ENCODE results near the gene WDR27. TPM values are rescaled to one million over a fixed set of nuclear protein-coding genes. Genes with fewer than 3 reads are reported as not detected.
A peak's percentile ranks its signal among the peaks of the same experiment; 100 is the strongest.
"Not testable (repeated sequence)": the region's sequence is repeated elsewhere in the genome, so short reads cannot be mapped to it uniquely, and the experiment has no call there.

WDR27 gene
- total RNA-seq, 1 donor = 18.1 TPM

GRCh38 chr6:169646906-169647567, 54.8 kb downstream of the WDR27 start:
- DNase-seq (ENCODE audit: low read depth) = no peak
- no peak overlapping the region for H3K4me3 ChIP-seq (ENCODE audit: low read depth, low read length)
- TF ChIP-seq, protein P1, sequence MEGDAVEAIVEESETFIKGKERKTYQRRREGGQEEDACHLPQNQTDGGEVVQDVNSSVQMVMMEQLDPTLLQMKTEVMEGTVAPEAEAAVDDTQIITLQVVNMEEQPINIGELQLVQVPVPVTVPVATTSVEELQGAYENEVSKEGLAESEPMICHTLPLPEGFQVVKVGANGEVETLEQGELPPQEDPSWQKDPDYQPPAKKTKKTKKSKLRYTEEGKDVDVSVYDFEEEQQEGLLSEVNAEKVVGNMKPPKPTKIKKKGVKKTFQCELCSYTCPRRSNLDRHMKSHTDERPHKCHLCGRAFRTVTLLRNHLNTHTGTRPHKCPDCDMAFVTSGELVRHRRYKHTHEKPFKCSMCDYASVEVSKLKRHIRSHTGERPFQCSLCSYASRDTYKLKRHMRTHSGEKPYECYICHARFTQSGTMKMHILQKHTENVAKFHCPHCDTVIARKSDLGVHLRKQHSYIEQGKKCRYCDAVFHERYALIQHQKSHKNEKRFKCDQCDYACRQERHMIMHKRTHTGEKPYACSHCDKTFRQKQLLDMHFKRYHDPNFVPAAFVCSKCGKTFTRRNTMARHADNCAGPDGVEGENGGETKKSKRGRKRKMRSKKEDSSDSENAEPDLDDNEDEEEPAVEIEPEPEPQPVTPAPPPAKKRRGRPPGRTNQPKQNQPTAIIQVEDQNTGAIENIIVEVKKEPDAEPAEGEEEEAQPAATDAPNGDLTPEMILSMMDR (IDR thresholded peaks at IDR 0.05; ENCODE audit: insufficient read depth, low read depth, low read length) = no peak

DNA sequence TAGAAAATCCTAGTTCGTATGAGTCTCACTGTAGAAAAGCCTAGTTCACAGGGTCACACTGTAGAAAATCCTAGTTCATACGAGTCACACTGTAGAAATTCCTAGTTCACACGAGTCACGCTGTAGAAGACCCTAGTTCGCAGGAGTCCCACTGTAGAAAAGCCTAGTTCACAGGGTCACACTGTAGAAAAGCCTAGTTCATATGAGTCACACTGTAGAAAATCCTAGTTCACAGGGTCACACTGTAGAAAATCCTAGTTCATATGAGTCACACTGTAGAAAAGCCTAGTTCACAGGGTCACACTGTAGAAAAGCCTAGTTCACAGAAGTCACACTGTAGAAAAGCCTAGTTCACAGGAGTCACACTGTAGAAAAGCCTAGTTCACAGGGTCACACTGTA, 56.4 kb downstream of the WDR27 start:
- not testable (repeated sequence) for H3K4me3 ChIP-seq (ENCODE audit: low read depth, low read length); DNase-seq (ENCODE audit: low read depth)

DNA sequence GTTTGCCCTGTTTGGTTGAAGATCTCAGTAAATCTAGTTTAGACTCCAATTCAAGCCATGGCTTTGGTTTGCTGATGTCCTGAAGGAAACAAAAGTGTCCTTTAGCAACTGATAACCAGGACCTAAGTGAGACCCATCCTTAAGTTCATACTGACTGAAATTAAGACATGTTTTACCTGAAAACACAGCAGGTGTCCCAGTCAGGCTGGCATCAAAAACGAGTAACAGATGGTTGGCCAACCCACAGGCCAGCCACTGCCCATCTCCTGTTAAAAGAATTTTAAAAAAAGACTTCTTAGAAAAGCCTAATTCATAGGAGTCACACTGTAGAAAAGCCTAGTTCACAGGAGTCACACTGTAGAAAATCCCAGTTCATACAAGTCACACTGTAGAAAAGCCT, 58.3 kb downstream of the WDR27 start:
- no peak overlapping the region for H3K4me3 ChIP-seq (ENCODE audit: low read depth, low read length)
- TF ChIP-seq, protein P1 (IDR thresholded peaks at IDR 0.05; ENCODE audit: insufficient read depth, low read depth, low read length) = no peak
- no peak for DNase-seq (ENCODE audit: low read depth)

DNA sequence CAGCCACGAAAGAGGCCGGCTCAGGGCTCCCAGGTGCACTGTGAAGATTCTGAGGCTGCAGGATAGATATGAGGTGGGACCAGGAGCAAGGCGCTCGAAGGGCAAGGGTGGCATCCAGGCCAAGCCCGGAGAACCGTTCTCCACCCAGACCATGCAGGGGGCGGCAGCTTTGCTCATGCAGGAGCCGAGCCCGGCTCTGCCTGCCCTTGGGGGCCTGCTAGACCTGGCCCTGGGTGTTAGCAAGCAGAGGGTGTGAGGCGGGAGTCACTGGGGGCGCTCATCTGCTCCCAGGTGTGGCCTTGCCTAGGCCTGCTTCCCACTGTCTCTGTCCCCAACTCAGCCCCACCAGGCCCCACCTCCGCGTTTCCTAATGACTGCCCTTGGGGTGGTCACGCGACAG, 59.4 kb downstream of the WDR27 start:
- H3K4me3 ChIP-seq (ENCODE audit: low read depth, low read length) = no peak overlapping the region
- TF ChIP-seq, protein P1 (IDR thresholded peaks at IDR 0.05; ENCODE audit: insufficient read depth, low read depth, low read length) = no peak
- DNase-seq (ENCODE audit: low read depth) = no peak

DNA sequence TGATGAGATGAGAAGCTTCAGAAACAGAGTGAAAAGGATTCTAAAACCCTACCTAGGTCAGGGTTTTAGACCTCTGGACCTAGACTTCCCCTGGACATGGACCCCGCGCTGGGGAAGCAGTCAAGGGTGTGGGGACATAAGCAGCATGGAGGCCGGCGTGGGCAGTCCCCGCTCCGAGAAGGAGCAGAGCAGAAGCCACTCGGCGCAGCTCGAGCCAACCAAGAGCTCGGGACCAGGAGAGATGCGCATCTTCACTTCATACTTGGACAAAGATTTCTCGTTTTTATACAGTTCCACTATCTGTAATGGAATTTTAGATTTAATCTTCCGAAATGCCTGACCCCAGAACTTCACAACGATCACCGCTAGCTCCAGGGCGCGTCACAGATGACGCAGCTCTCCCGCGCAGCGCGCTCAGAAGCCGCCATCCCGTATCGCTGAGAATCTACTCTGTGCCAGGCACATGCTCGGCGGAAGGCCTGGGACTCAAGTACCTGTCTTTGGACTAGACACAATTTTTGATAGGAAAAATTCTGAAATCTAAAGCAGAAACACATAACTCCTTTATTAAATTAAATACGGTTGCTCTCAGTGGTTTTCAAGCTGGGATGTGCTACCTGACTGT, 60.3 kb downstream of the WDR27 start:
- TF ChIP-seq, protein P1 (IDR thresholded peaks at IDR 0.05; ENCODE audit: insufficient read depth, low read depth, low read length) = no peak
- no peak overlapping the region for H3K4me3 ChIP-seq (ENCODE audit: low read depth, low read length)
- no peak for DNase-seq (ENCODE audit: low read depth)

GRCh38 chr6:169640983-169641382, 60.8 kb downstream of the WDR27 start:
- no peak overlapping the region for H3K4me3 ChIP-seq (ENCODE audit: low read depth, low read length)
- DNase-seq (ENCODE audit: low read depth) = no peak
- TF ChIP-seq, protein P1 (IDR thresholded peaks at IDR 0.05; ENCODE audit: insufficient read depth, low read depth, low read length) = no peak

DNA sequence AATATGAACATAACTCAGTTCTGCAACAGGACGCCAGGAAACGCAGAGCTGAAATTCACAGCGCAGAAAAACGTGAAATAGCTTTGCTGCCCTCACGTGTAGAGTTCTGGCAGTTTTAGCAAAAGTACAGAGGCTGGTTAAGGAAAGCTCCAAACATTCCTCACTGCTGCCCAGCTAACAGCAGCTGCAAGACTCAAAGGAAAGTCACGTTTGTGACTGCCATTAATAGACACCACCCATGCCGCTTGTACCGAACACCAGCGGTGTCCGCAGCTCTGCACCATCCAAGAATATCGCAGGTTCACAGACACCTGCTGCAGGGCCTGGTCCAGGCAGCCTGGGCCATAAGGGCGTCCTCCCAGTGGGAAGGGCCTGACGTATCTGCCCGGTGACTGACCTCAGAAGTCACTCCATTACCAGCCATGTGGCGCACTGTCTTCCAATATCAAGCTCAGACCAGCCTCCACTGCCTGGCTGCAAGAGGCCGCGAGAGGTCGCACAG, 61.4 kb downstream of the WDR27 start:
- TF ChIP-seq, protein P1 (IDR thresholded peaks at IDR 0.05; ENCODE audit: insufficient read depth, low read depth, low read length) = peak; percentile 40
- H3K4me3 ChIP-seq (ENCODE audit: low read depth, low read length) = no peak overlapping the region
- DNase-seq (ENCODE audit: low read depth) = peak; percentile 53

All from fibroblast of villous mesenchyme (primary cell).